ENCODE results near the gene KMT5B. TPM values are rescaled to one million over a fixed set of nuclear protein-coding genes. Genes with fewer than 3 reads are reported as not detected.

KMT5B gene
- total RNA-seq, 1 donor from 2014 or later, result 43.7 TPM

GRCh38 chr11:68191661-68192579 lies 21.2 kb downstream of the KMT5B start:
- Mint-ChIP-seq H3K4me3 (no peak overlapping the region), H3K36me3 (ENCODE audit: low read depth) (peaks cover 5% of the 10 kb centered on the region), H3K27ac (ENCODE audit: unreplicated experiment) (no peak overlapping the region), H3K4me1 (no peaks in the 10 kb centered on the region), H3K9me3 (no peaks in the 10 kb centered on the region), H3K27me3 (ENCODE audit: low read depth) (no peaks in the 10 kb centered on the region)
- no peak for TF ChIP-seq CTCF (conservative IDR thresholded peaks at IDR 0.05)
- no peak for DNase-seq (ENCODE audit: low read depth, low spot score)

GRCh38 chr11:68189888-68190287 lies 23.2 kb downstream of the KMT5B start:
- no peak for DNase-seq (ENCODE audit: low read depth, low spot score)
- H3K36me3 Mint-ChIP-seq (ENCODE audit: low read depth), result peaks cover 5% of the 10 kb centered on the region
- TF ChIP-seq CTCF (conservative IDR thresholded peaks at IDR 0.05), result no peak
- H3K9me3 Mint-ChIP-seq, result no peaks in the 10 kb centered on the region
- H3K27me3 Mint-ChIP-seq (ENCODE audit: low read depth), result no peaks in the 10 kb centered on the region
- H3K4me1 Mint-ChIP-seq, result no peaks in the 10 kb centered on the region
- H3K27ac Mint-ChIP-seq (ENCODE audit: unreplicated experiment), result no peak overlapping the region
- no peak overlapping the region for H3K4me3 Mint-ChIP-seq

- no peak overlapping the region for H3K4me3 Mint-ChIP-seq
- no peaks in the 10 kb centered on the region for H3K9me3 Mint-ChIP-seq
- peaks cover 5% of the 10 kb centered on the region for H3K36me3 Mint-ChIP-seq (ENCODE audit: low read depth)
- no peaks in the 10 kb centered on the region for H3K4me1 Mint-ChIP-seq
- no peak for TF ChIP-seq CTCF (conservative IDR thresholded peaks at IDR 0.05)
- H3K27ac Mint-ChIP-seq (ENCODE audit: unreplicated experiment), result no peak overlapping the region
- H3K27me3 Mint-ChIP-seq (ENCODE audit: low read depth), result no peaks in the 10 kb centered on the region
- no peak for DNase-seq (ENCODE audit: low read depth, low spot score)
Observed at GRCh38 chr11:68189082-68189481, 24.0 kb downstream of the KMT5B start.

- no peaks in the 10 kb centered on the region for H3K27me3 Mint-ChIP-seq (ENCODE audit: low read depth)
- peaks cover 5% of the 10 kb centered on the region for H3K36me3 Mint-ChIP-seq (ENCODE audit: low read depth)
- TF ChIP-seq CTCF (conservative IDR thresholded peaks at IDR 0.05), result no peak
- H3K4me3 Mint-ChIP-seq, result no peak overlapping the region
- H3K9me3 Mint-ChIP-seq, result no peaks in the 10 kb centered on the region
- no peaks in the 10 kb centered on the region for H3K4me1 Mint-ChIP-seq
- H3K27ac Mint-ChIP-seq (ENCODE audit: unreplicated experiment), result no peak overlapping the region
- no peak for DNase-seq (ENCODE audit: low read depth, low spot score)
Observed at GRCh38 chr11:68186061-68186460, 27.0 kb downstream of the KMT5B start.

- no peaks in the 10 kb centered on the region for H3K36me3 Mint-ChIP-seq (ENCODE audit: low read depth)
- no peaks in the 10 kb centered on the region for H3K27me3 Mint-ChIP-seq (ENCODE audit: low read depth)
- no peak overlapping the region for H3K27ac Mint-ChIP-seq (ENCODE audit: unreplicated experiment)
- no peak for DNase-seq (ENCODE audit: low read depth, low spot score)
- TF ChIP-seq CTCF (conservative IDR thresholded peaks at IDR 0.05), result no peak
- no peaks in the 10 kb centered on the region for H3K9me3 Mint-ChIP-seq
- no peak overlapping the region for H3K4me3 Mint-ChIP-seq
- no peaks in the 10 kb centered on the region for H3K4me1 Mint-ChIP-seq
Observed at GRCh38 chr11:68181719-68182451, 31.2 kb downstream of the KMT5B start.
